Suprapubic skin (tissue), 4 donors: ENCODE measurements around the gene SGTA. TPM values are rescaled to one million over a fixed set of nuclear protein-coding genes. Genes with fewer than 3 reads are reported as not detected.

Experiments
- DNase-seq, 2 donors: peaks; one replicate each; pipeline ENCODE4 v3.0.0-alpha.2; 2019; ENCODE audit warnings: low spot score in 2 of 2
- H3K27ac ChIP-seq: fragments of 200-600 bp; sonication (generic); one replicate; pipeline ENCODE4 v1.5.1; 2019
- H3K27me3 ChIP-seq: fragments of 200-600 bp; sonication (generic); one replicate; pipeline ENCODE4 v1.5.1; 2019
- H3K36me3 ChIP-seq: fragments of 200-600 bp; sonication (generic); one replicate; pipeline ENCODE4 v1.5.1; 2019
- H3K4me1 ChIP-seq: fragments of 200-600 bp; sonication (generic); one replicate; pipeline ENCODE4 v1.5.1; 2019
- H3K4me3 ChIP-seq: fragments of 200-600 bp; sonication (generic); one replicate; pipeline ENCODE4 v1.5.1; 2019; ENCODE audit warnings: mild to moderate bottlenecking
- H3K9me3 ChIP-seq: fragments of 200-600 bp; sonication (generic); one replicate; pipeline ENCODE4 v1.5.1; 2019
- CTCF ChIP-seq, 2 donors: fragments of 200-600 bp in 1 of 2; fragments of 450-650 bp in 1 of 2; sonication (generic) in 1 of 2; IDR thresholded peaks; one replicate each; pipeline ENCODE4 v1.5.1; 2016 to 2019; ENCODE audit warnings: antibody characterized with exemption in 2 of 2, mild to moderate bottlenecking in 1 of 2, moderate library complexity in 1 of 2
- EP300 ChIP-seq: sonication (generic); formaldehyde crosslinking; IDR thresholded peaks from one replicate; pipeline ENCODE4 v1.6.1; 2017; ENCODE audit warnings: antibody characterized with exemption
- POLR2A ChIP-seq, 2 donors: fragments of 450-650 bp; IDR thresholded peaks; one replicate each; pipeline ENCODE4 v1.6.1; 2017; ENCODE audit warnings: antibody characterized with exemption in 2 of 2, mild to moderate bottlenecking in 2 of 2, moderate library complexity in 2 of 2
- POLR2AphosphoS5 ChIP-seq, 3 donors: sonication (generic); formaldehyde crosslinking; IDR thresholded peaks; one replicate each; pipeline ENCODE4 v1.6.1; 2017; ENCODE audit warnings: antibody characterized with exemption in 3 of 3
- WGBS: methylation state at CpG from one replicate; pipeline ENCODE4 v1.1.5; 2018; 5-methylcytosine and 5-hydroxymethylcytosine counted together
- total RNA-seq, 4 donors: library from RNA; depleted of rRNA; stranded (reverse); fragments of >200 nt; gene quantifications; one replicate each; pipeline ENCODE4 v1.1.0, GENCODE V29; 2016

SGTA gene
- total RNA-seq, 4 donors from 2014 or later: 29.1 to 48.9 (median 40.6) TPM

- TF ChIP-seq POLR2AphosphoS5 (IDR thresholded peaks at IDR 0.05) (no peak), EP300 (no peak), CTCF (IDR thresholded peaks at IDR 0.05) (no peak), POLR2A (IDR thresholded peaks at IDR 0.05) (no peak)
- H3K36me3 ChIP-seq: peaks cover 81% of the 10 kb centered on the region
- H3K9me3 ChIP-seq: no peaks in the 10 kb centered on the region
- H3K4me3 ChIP-seq: no peak overlapping the region
- 92% methylated on average over 21 of the region's 21 CpGs for WGBS
- H3K27ac ChIP-seq: no peak overlapping the region
- DNase-seq: no peak
- peaks cover under 1% of the 10 kb centered on the region for H3K4me1 ChIP-seq
- no peaks in the 10 kb centered on the region for H3K27me3 ChIP-seq
These were observed 18.1 kb downstream of the SGTA start for GRCh38 chr19:2764945-2765344.

- Histone ChIP-seq H3K4me1 (no peaks in the 10 kb centered on the region), H3K27me3 (no peaks in the 10 kb centered on the region), H3K27ac (no peak overlapping the region), H3K36me3 (peaks cover 80% of the 10 kb centered on the region), H3K9me3 (no peaks in the 10 kb centered on the region), H3K4me3 (no peak overlapping the region)
- WGBS: 90% methylated on average over 12 of the region's 12 CpGs
- no peak for DNase-seq
- TF ChIP-seq CTCF (IDR thresholded peaks at IDR 0.05) (no peak), EP300 (no peak)
These were observed 19.4 kb downstream of the SGTA start for GRCh38 chr19:2763687-2764086.

- Histone ChIP-seq H3K9me3 (no peaks in the 10 kb centered on the region), H3K4me1 (no peaks in the 10 kb centered on the region), H3K27me3 (no peaks in the 10 kb centered on the region), H3K36me3 (peaks cover 82% of the 10 kb centered on the region), H3K27ac (no peak overlapping the region), H3K4me3 (no peak overlapping the region)
- no peak for TF ChIP-seq EP300
- TF ChIP-seq POLR2A (IDR thresholded peaks at IDR 0.05): no peak
- no peak for TF ChIP-seq CTCF (IDR thresholded peaks at IDR 0.05)
- TF ChIP-seq POLR2AphosphoS5 (IDR thresholded peaks at IDR 0.05): no peak
- no peak for DNase-seq
- WGBS: 96% methylated on average over 5 of the region's 23 CpGs
These were observed 20.1 kb downstream of the SGTA start for GRCh38 chr19:2762783-2763496.

GRCh38 chr19:2761876-2762782 is 20.9 kb downstream of the SGTA start:
- Histone ChIP-seq H3K9me3 (no peaks in the 10 kb centered on the region), H3K36me3 (peaks cover 82% of the 10 kb centered on the region), H3K27me3 (no peaks in the 10 kb centered on the region), H3K4me1 (no peaks in the 10 kb centered on the region), H3K4me3 (no peak overlapping the region), H3K27ac (no peak overlapping the region)
- WGBS: 94% methylated on average over 42 of the region's 43 CpGs
- TF ChIP-seq POLR2A (IDR thresholded peaks at IDR 0.05) (no peak), POLR2AphosphoS5 (IDR thresholded peaks at IDR 0.05) (no peak), EP300 (no peak), CTCF (IDR thresholded peaks at IDR 0.05) (no peak)
- no peak for DNase-seq

GRCh38 chr19:2761309-2761677 is 21.8 kb downstream of the SGTA start:
- H3K27ac ChIP-seq: no peak overlapping the region
- H3K9me3 ChIP-seq: no peaks in the 10 kb centered on the region
- no peaks in the 10 kb centered on the region for H3K27me3 ChIP-seq
- TF ChIP-seq EP300 (no peak), POLR2AphosphoS5 (IDR thresholded peaks at IDR 0.05) (no peak), POLR2A (IDR thresholded peaks at IDR 0.05) (no peak), CTCF (IDR thresholded peaks at IDR 0.05) (no peak)
- H3K36me3 ChIP-seq: peaks cover 82% of the 10 kb centered on the region
- DNase-seq: no peak
- no peaks in the 10 kb centered on the region for H3K4me1 ChIP-seq
- no peak overlapping the region for H3K4me3 ChIP-seq
- WGBS: 87% methylated on average over 8 of the region's 16 CpGs
